Stimulated activated CD8-positive, alpha-beta memory T cell treated with anti-CD3 and anti-CD28 coated beads, Interleukin-2, amount 100 ng/mL, for 1 hour (primary cell): ENCODE measurements around the gene TIMM10B.
A peak's percentile ranks its signal among the peaks of the same experiment; 100 is the strongest.

Experiments used
- DNase-seq, 2 donors: peaks; one replicate each; pipeline ENCODE4 v3.0.0-alpha.2; 2020; ENCODE audit warnings: low read depth in 2 of 2

Gene TIMM10B

GRCh38 chr11:6472934-6473333 lies 8.4 kb upstream of the TIMM10B start:
- DNase-seq: no peak

- DNase-seq: peak; percentile 62 to 65
Observed at GRCh38 chr11:6473451-6474412, 7.6 kb upstream of the TIMM10B start, which contains the start of gene TRIM3. Gene TRIM3 (minus strand): TSS chr11:6473941. CDS start chr11:6465695, 8,246 bp downstream.

GRCh38 chr11:6474413-6474792 lies 6.9 kb upstream of the TIMM10B start:
- DNase-seq: no peak

- no peak for DNase-seq
Observed at GRCh38 chr11:6474806-6475500, 6.3 kb upstream of the TIMM10B start.

- no peak for DNase-seq
Observed at GRCh38 chr11:6475936-6476335, 5.4 kb upstream of the TIMM10B start.

- no peak for DNase-seq
Observed at GRCh38 chr11:6476571-6476970, 4.7 kb upstream of the TIMM10B start.

GRCh38 chr11:6480299-6480914 lies 894 bp upstream of the TIMM10B start:
- DNase-seq: no peak

GRCh38 chr11:6481924-6482275 lies 599 bp downstream of the TIMM10B start:
- DNase-seq: no peak

GRCh38 chr11:6482441-6482840 lies 1.1 kb downstream of the TIMM10B start:
- no peak for DNase-seq

GRCh38 chr11:6483015-6483414 lies 1.7 kb downstream of the TIMM10B start:
- no peak for DNase-seq

- no peak for DNase-seq
Observed at GRCh38 chr11:6485661-6486060, 4.4 kb downstream of the TIMM10B start.

- no peak for DNase-seq
Observed at GRCh38 chr11:6486256-6486655, 5.0 kb downstream of the TIMM10B start.

- no peak for DNase-seq
Observed at GRCh38 chr11:6486938-6487337, 5.6 kb downstream of the TIMM10B start.

- no peak for DNase-seq
Observed at GRCh38 chr11:6488342-6488741, 7.0 kb downstream of the TIMM10B start.

GRCh38 chr11:6488821-6489220 lies 7.5 kb downstream of the TIMM10B start:
- DNase-seq: no peak

- no peak for DNase-seq
Observed at GRCh38 chr11:6489306-6489705, 8.0 kb downstream of the TIMM10B start.

- DNase-seq: no peak
Observed at GRCh38 chr11:6497069-6497839, 16.0 kb downstream of the TIMM10B start, which contains the start of gene DNHD1. Gene DNHD1 (plus strand): TSS chr11:6497280. CDS start chr11:6498216, 936 bp downstream.

GRCh38 chr11:6498121-6498520 lies 16.8 kb downstream of the TIMM10B start:
- no peak for DNase-seq

- DNase-seq: no peak
Observed at GRCh38 chr11:6498544-6498943, 17.2 kb downstream of the TIMM10B start.

GRCh38 chr11:6502382-6502781 lies 21.1 kb downstream of the TIMM10B start:
- DNase-seq: no peak

GRCh38 chr11:6504166-6504565 lies 22.9 kb downstream of the TIMM10B start:
- DNase-seq: no peak
